Stimulated activated CD8-positive, alpha-beta memory T cell treated with anti-CD3 and anti-CD28 coated beads, Interleukin-2, amount 100 ng/mL, for 1 hour (primary cell): Measurements from ENCODE around the gene DEFB121.
"Not testable (repeated sequence)": the region's sequence is repeated elsewhere in the genome, so short reads cannot be mapped to it uniquely, and the experiment has no call there.

ENCODE experiments used
- DNase-seq, 2 donors: peaks; one replicate each; pipeline ENCODE4 v3.0.0-alpha.2; 2020; ENCODE audit warnings: low read depth in 2 of 2

DEFB121 gene

DNA sequence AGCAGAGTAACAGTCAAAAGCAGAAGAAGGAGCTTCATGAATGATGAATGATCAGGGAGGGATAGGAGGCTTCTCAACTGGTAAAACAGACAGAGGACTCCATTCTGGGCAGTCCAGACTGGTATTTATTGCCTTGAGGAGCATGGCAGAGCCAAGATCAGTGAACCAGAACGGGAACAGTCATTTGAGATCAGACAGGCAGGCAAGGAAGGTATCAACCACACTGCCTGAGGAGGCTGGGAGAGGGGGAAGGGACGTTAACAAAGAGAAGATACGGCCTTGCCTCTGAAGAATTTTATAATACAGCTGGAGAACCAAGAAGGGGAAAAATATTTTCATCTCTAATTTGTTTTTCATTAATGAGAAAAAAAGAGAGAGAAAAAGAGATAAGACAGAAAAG lies at the start of gene DEFB121:
DEFB121 (minus strand) TSS at position 101 of the 400 bp plus-strand sequence; CDS start at position 38, 63 bp downstream.
- DNase-seq = no peak

- DNase-seq = no peak
Measured at GRCh38 chr20:31454361-31454760, 48.3 kb upstream of the DEFB121 start.

- DNase-seq = no peak
Measured at GRCh38 chr20:31452575-31452974, 46.6 kb upstream of the DEFB121 start.

DNA sequence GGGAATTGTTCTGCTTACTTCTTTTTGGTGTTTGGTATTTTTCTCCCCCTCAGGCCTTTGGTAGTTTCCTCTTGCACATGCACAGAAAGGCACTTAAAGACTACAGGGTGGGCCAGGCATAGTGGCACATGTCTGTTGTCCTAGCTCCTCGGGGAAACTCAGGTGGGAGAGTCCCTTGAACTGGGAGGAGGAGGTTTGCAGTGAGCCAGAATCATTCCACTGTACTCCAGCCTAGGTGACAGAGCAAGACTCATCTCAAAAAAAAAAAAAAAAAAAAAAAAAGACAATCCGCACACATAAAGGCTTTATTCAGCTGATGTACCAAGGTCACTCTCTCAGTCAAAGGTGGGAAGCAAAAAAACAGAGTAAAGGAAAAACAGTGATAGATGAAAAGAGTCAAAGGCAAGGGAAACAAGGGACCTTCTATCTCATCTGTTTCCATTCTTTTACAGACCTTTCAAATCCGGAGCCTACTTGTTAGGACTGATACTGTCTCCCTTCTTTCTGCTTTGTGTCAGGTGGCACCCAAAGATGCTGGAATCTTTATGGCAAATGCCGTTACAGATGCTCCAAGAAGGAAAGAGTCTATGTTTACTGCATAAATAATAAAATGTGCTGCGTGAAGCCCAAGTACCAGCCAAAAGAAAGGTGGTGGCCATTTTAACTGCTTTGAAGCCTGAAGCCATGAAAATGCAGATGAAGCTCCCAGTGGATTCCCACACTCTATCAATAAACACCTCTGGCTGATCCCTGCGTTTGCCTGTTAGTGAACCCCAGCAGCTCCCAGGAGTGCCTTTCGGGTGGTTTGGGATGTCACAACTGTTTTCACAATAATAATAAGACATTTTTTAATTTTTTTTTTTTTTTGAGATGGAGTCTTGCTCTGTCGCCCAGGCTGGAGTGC lies 43.7 kb upstream of the DEFB121 start:
- DNase-seq = no peak

GRCh38 chr20:31446084-31446819 lies 40.2 kb upstream of the DEFB121 start:
- DNase-seq = no peak

- no peak for DNase-seq
Measured at GRCh38 chr20:31440012-31440659, 34.1 kb upstream of the DEFB121 start, which contains the start of gene DEFB123. TSS of gene DEFB123 (plus strand) at chr20:31440632. CDS start at chr20:31440699, 67 bp downstream.

DNA sequence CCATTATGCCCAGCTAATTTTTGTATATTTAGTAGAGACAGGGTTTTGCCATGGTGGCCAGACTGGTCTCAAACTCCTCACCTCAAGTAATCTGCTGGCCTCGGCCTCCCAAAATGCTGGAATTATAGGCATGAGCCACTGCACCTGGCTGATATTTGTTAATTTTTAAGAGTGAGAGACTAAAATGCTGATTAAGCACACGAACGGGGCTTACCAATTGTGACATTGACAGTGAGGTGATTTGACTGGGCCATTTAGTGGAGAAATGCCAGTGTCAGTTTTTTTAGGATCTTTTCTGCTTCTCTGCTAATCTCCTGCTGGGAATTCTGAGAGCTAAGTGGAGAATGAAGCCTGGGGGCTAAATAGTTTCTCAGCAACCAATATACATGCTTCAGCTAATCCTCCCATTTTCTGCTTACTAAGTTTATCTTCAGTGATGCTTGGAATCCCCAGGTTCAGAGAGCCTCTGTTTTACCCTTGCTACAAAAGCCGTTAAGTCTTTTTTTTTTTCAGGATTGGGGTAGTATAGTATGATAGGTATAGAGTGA lies 24.6 kb upstream of the DEFB121 start:
- no peak for DNase-seq

GRCh38 chr20:31427576-31427975 lies 21.6 kb upstream of the DEFB121 start:
- not testable (repeated sequence) for DNase-seq

DNA sequence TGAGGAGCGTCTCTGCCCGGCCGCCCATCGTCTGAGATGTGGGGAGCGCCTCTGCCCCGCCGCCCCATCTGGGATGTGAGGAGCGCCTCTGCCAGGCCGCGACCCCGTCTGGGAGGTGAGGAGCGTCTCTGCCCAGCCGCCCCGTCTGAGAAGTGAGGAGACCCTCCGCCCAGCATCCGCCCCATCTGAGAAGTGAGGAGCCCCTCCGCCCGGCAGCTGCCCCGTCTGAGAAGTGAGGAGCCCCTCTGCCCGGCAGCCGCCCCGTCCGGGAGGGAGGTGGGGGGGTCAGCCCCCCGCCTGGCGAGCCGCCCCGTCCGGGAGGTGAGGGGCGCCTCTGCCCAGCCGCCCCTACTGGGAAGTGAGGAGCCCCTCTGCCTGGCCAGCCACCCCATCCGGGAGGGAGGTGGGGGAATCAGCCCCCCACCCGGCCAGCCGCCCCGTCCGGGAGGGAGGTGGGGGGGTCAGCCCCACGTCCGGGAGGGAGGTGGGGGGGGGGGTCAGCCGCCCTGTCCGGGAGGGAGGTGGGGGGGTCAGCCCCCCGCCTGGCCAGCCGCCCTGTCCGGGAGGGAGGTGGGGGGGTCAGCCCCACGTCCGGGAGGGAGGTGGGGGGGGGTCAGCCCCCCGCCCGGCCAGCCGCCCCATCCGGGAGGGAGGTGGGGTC lies 21.0 kb upstream of the DEFB121 start:
- DNase-seq = not testable (repeated sequence)

- no peak for DNase-seq
Measured at GRCh38 chr20:31425797-31426196, 19.8 kb upstream of the DEFB121 start.

- DNase-seq = no peak
Measured at GRCh38 chr20:31418307-31418706, 12.3 kb upstream of the DEFB121 start.

- no peak for DNase-seq
Measured at GRCh38 chr20:31415653-31416052, 9.6 kb upstream of the DEFB121 start.

GRCh38 chr20:31414381-31414780 lies 8.4 kb upstream of the DEFB121 start:
- no peak for DNase-seq

GRCh38 chr20:31410011-31410410 lies 4.0 kb upstream of the DEFB121 start:
- DNase-seq = no peak

DNA sequence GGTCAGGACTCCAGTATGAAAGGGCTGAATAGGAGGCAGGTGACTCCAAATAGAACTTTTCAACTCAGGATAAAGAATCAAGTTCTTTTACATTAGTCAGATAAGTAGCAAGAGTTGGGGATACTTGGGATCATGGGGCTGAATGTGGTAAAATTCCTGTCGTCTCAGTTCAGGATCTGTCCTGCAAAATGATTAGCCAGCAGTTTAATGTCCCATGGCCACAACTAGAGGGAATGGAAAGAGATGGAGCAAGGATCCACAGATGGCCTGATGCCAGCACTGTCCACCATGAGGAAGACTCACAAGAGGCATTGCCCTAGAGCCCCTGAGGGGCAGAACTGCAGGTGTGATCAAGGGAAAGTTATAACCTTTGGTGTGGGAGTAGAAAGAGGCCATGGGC lies 2.1 kb downstream of the DEFB121 start:
- no peak for DNase-seq

DNA sequence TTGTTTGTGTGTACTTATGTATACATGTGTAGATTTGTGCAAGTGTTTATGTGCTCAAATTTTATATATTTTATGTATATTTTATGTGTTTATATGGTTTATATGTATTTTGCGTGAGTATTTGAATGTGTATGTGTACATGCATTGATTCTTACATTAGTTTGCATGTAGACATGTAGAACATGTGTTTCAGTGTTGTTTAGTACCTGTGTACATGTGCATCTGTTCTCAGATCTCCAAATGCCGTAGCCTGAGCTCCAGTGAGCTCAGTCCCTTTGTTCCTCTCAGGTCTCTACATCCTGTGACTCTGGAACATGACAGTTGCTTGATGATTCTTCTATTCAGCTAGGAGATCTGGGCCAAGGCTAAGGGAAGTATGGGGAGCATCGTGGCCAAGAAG lies 11.1 kb downstream of the DEFB121 start:
- no peak for DNase-seq

- DNase-seq = no peak
Measured at GRCh38 chr20:31392836-31393235, 13.2 kb downstream of the DEFB121 start.

DNA sequence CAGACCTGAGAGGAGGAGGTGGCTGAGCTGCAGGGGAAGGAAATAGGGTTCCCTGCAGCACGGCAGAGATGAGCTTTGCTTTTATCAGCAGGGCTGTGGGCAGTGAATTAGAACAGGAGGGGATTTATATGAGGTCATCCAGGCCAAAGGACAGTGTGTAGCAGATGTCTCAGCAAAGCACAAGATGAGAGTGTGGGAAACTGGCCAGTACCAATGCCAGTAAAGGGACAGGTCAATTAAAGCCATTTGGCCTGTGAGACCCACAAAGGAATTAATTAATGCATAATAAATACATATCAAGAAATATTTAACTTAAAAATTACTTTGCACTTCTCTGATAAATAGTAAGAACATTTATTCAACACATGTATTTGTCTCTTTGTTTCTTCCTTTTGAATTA lies 15.5 kb downstream of the DEFB121 start, which contains the start of gene DEFB119:
DEFB119 (minus strand) TSS at position 101 of the 400 bp plus-strand sequence. CDS start 107 bp downstream, outside the sequence.
- DNase-seq = no peak

DNA sequence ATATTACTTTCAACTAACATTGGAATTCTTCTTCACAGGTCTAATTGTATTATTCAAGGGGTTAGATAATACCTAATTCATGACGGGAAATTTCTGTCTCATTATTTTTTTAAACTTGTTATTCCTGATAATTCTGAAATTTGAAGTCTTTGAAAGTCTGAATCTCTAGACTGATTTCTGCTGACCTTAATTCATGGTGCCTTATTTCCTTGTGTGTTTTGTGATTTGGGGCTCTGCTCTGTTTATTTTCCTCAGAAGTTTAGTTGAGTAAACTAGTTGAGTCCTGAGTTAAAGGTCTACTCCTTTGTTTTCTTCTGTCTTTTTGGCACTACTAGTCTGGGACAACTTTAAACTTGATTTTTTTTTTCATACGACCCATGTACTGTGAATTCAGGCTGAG lies 31.7 kb downstream of the DEFB121 start:
- DNase-seq = no peak

DNA sequence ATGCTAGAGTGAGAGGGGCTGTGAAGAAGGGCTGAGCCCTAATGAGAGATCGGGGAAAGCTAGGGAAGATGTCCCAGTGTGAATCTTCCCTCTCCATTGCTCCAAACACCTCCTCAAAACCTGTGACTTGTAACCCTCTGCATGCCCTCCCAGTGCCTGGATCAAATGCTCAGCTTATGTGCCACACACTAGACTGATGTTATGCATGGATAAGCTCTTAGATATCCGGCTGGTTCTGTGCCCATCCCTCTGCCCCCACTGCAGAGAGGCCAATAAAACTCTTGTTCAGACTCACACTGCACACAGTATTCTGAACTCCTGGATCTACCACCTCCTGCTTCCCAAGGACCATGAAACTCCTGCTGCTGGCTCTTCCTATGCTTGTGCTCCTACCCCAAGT lies 37.7 kb downstream of the DEFB121 start, which contains the start of gene DEFB118:
DEFB118 (plus strand) TSS at position 301 of the 400 bp plus-strand sequence; CDS start at position 351, 50 bp downstream.
- DNase-seq = no peak

DNA sequence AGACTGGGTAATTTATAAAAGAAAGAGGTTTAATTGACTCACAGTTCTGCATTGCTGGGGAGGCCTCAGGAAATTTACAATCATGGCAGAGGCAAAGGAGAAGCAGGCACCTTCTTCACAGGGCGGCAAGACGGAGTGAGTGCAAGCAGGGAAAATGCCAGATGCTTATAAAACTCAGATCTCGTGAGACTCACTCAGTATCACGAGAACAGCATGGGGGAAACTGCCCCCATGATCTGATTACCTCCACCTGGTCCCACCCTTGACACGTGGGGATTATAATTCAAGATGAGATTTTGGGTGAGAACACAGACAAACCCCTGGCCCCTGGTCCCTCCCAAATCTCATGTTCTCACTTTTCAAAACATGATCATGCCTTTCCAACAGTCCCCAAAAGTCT lies 41.7 kb downstream of the DEFB121 start:
- not testable (repeated sequence) for DNase-seq
